Measurements from ENCODE around the gene GZMM. TPM values are rescaled to one million over a fixed set of nuclear protein-coding genes. Genes with fewer than 3 reads are reported as not detected.

GZMM gene
- polyA plus RNA-seq, 3 donors, result 0.12 TPM; not detected in 2

GRCh38 chr19:511101-511851 is 32.6 kb upstream of the GZMM start:
- DNase-seq (ENCODE audit: low read depth in 3 of 3, low spot score in 2 of 3), result no peak

- no peak for DNase-seq (ENCODE audit: low read depth in 3 of 3, low spot score in 2 of 3)
Observed at GRCh38 chr19:512547-513365, 31.1 kb upstream of the GZMM start.

GRCh38 chr19:513368-514165 is 30.3 kb upstream of the GZMM start:
- DNase-seq (ENCODE audit: low read depth in 3 of 3, low spot score in 2 of 3), result no peak

- DNase-seq (ENCODE audit: low read depth in 3 of 3, low spot score in 2 of 3), result no peak
Observed at GRCh38 chr19:514166-514663, 29.6 kb upstream of the GZMM start.

- DNase-seq (ENCODE audit: low read depth in 3 of 3, low spot score in 2 of 3), result peak in 1 of 3 donors; percentile 77
Observed at GRCh38 chr19:517721-518597, 25.9 kb upstream of the GZMM start.

GRCh38 chr19:518598-519231 is 25.1 kb upstream of the GZMM start:
- DNase-seq (ENCODE audit: low read depth in 3 of 3, low spot score in 2 of 3), result no peak

GRCh38 chr19:519449-519865 is 24.4 kb upstream of the GZMM start:
- DNase-seq (ENCODE audit: low read depth in 3 of 3, low spot score in 2 of 3), result no peak

GRCh38 chr19:522726-523125 is 21.1 kb upstream of the GZMM start:
- no peak for DNase-seq (ENCODE audit: low read depth in 3 of 3, low spot score in 2 of 3)

- no peak for DNase-seq (ENCODE audit: low read depth in 3 of 3, low spot score in 2 of 3)
Observed at GRCh38 chr19:524062-524674, 19.7 kb upstream of the GZMM start.

- no peak for DNase-seq (ENCODE audit: low read depth in 3 of 3, low spot score in 2 of 3)
Observed at GRCh38 chr19:525029-525428, 18.8 kb upstream of the GZMM start.

GRCh38 chr19:525857-526419 is 17.9 kb upstream of the GZMM start:
- no peak for DNase-seq (ENCODE audit: low read depth in 3 of 3, low spot score in 2 of 3)

GRCh38 chr19:530134-531008 is 13.5 kb upstream of the GZMM start:
- DNase-seq (ENCODE audit: low read depth in 3 of 3, low spot score in 2 of 3), result no peak

GRCh38 chr19:531009-531752 is 12.7 kb upstream of the GZMM start:
- DNase-seq (ENCODE audit: low read depth in 3 of 3, low spot score in 2 of 3), result peak in 1 of 3 donors; percentile 74

- no peak for DNase-seq (ENCODE audit: low read depth in 3 of 3, low spot score in 2 of 3)
Observed at GRCh38 chr19:531753-532560, 11.9 kb upstream of the GZMM start, which contains the start of gene CDC34. CDC34 (plus strand) TSS chr19:531760; CDS start chr19:531932, 172 bp downstream.

- peak in 2 of 3 donors; percentile 58 to 68 for DNase-seq (ENCODE audit: low read depth in 3 of 3, low spot score in 2 of 3)
Observed at GRCh38 chr19:532561-533363, 11.1 kb upstream of the GZMM start.

All from right renal cortex interstitium (tissue), 3 donors.